GM19023 (cell line): ENCODE measurements around the gene LRRN3.

Source experiments
- ATAC-seq: cut with Tn5 transposase; IDR thresholded peaks from one replicate; pipeline ENCODE4 v1.9.1; 2021; ENCODE audit warnings: mild to moderate bottlenecking, moderate library complexity; ENCODE audit not compliant: unreplicated experiment

LRRN3 gene

GRCh38 chr7:111103678-111104274 lies 12.8 kb downstream of the LRRN3 start:
- peak; percentile 64 for ATAC-seq

- ATAC-seq: no peak
Measured at GRCh38 chr7:111104710-111105109, 13.8 kb downstream of the LRRN3 start.

- ATAC-seq: no peak
Measured at GRCh38 chr7:111105269-111105668, 14.3 kb downstream of the LRRN3 start.

GRCh38 chr7:111107579-111107978 lies 16.7 kb downstream of the LRRN3 start:
- no peak for ATAC-seq

- ATAC-seq: no peak
Measured at GRCh38 chr7:111108000-111108399, 17.1 kb downstream of the LRRN3 start.

- no peak for ATAC-seq
Measured at GRCh38 chr7:111108496-111108895, 17.6 kb downstream of the LRRN3 start.

GRCh38 chr7:111112439-111112838 lies 21.5 kb downstream of the LRRN3 start:
- ATAC-seq: no peak

GRCh38 chr7:111113263-111114017 lies 22.5 kb downstream of the LRRN3 start:
- ATAC-seq: no peak

- no peak for ATAC-seq
Measured at GRCh38 chr7:111115966-111116365, 25.0 kb downstream of the LRRN3 start.

- ATAC-seq: no peak
Measured at GRCh38 chr7:111126987-111127386, 36.1 kb downstream of the LRRN3 start.

- ATAC-seq: no peak
Measured at GRCh38 chr7:111129435-111129834, 38.5 kb downstream of the LRRN3 start.

- ATAC-seq: no peak
Measured at GRCh38 chr7:111132833-111133232, 41.9 kb downstream of the LRRN3 start.

- peak; percentile 80 for ATAC-seq
Measured at GRCh38 chr7:111137296-111138192, 46.6 kb downstream of the LRRN3 start.

- ATAC-seq: peak; percentile 94
Measured at GRCh38 chr7:111138193-111138569, 47.3 kb downstream of the LRRN3 start.

GRCh38 chr7:111138586-111138985 lies 47.7 kb downstream of the LRRN3 start:
- ATAC-seq: no peak

- no peak for ATAC-seq
Measured at GRCh38 chr7:111140091-111140865, 49.4 kb downstream of the LRRN3 start.

GRCh38 chr7:111145472-111145871 lies 54.5 kb downstream of the LRRN3 start:
- no peak for ATAC-seq

- no peak for ATAC-seq
Measured at GRCh38 chr7:111146136-111146535, 55.2 kb downstream of the LRRN3 start.

GRCh38 chr7:111147708-111148533 lies 57.0 kb downstream of the LRRN3 start:
- ATAC-seq: no peak

- ATAC-seq: no peak
Measured at GRCh38 chr7:111150709-111151108, 59.8 kb downstream of the LRRN3 start.
